Right lobe of liver (tissue), 6 donors: ENCODE data around the gene LRTM1. TPM values are rescaled to one million over a fixed set of nuclear protein-coding genes. Genes with fewer than 3 reads are reported as not detected.

Experiments
- ATAC-seq, 4 donors: fragments of 200-7000 bp; cut with Tn5 transposase; one replicate each; pipeline ENCODE4 v1.9.1; 2020; ENCODE audit warnings: mild to moderate bottlenecking in 4 of 4, moderate library complexity in 4 of 4
- DNase-seq, 3 donors: peaks; one replicate each; pipeline ENCODE4 v3.0.0-alpha.2; 2020
- H3K27ac ChIP-seq, 3 donors: fragments of 200-600 bp; one replicate each; pipeline ENCODE4 v1.8.0; 2022
- H3K27me3 ChIP-seq, 2 donors: fragments of 200-600 bp; one replicate each; pipeline ENCODE4 v1.8.0; 2022
- H3K36me3 ChIP-seq, 4 donors: fragments of 200-600 bp; sonication (generic) in 1 of 4; one replicate each; pipeline versions ENCODE4 v1.5.1 to v1.8.0; 2017 to 2022; ENCODE audit warnings: control low read depth in 1 of 4
- H3K4me1 ChIP-seq, 4 donors: fragments of 200-600 bp; sonication (generic) in 1 of 4; one replicate each; pipeline versions ENCODE4 v1.5.1 to v1.8.0; 2017 to 2022; ENCODE audit warnings: control low read depth in 1 of 4
- H3K4me3 ChIP-seq, 3 donors: fragments of 200-600 bp; one replicate each; pipeline ENCODE4 v1.8.0; 2022
- H3K9me3 ChIP-seq, 4 donors: fragments of 200-600 bp; sonication (generic) in 1 of 4; one replicate each; pipeline versions ENCODE4 v1.5.1 to v1.8.0; 2017 to 2022; ENCODE audit warnings: control low read depth in 1 of 4
- POLR2A ChIP-seq: fragments of 450-650 bp; IDR thresholded peaks from one replicate; pipeline ENCODE4 v1.6.1; 2017; ENCODE audit warnings: antibody characterized with exemption, mild to moderate bottlenecking
- WGBS: methylation state at CpG from one replicate; pipeline ENCODE4 v1.1.6; 2018; ENCODE audit warnings: low coverage, low lambda C conversion rate; ENCODE audit not compliant: insufficient coverage; ENCODE audit errors: missing lambda C conversion rate; 5-methylcytosine and 5-hydroxymethylcytosine counted together
- intact Hi-C, 2 donors: fragments of 100-400 bp; cut with DNase I; formaldehyde crosslinking; loops; one replicate each; pipeline versions ENCODE4 v1.11.2 to v1.14.1; 2022
- total RNA-seq, 6 experiments: library from RNA; depleted of rRNA in 2 of 6; stranded (reverse); fragments of >200 nt in 2 of 6; fragmentation: NEBNext Ultra II Directional in 3 of 6; extraction: Animal tissue kit (Norgen Biotek cat#: 25700) in 3 of 6; gene quantifications; one replicate each; pipeline versions ENCODE4 v1.1.0 to v1.2.4, GENCODE V29; 2016 to 2023
- TF ChIP-seq, protein P1 (sequence below), 4 donors: fragments of 200-600 bp in 3 of 4; fragments of 450-650 bp in 1 of 4; IDR thresholded peaks; one replicate each; pipeline versions ENCODE4 v1.5.1 to v1.8.0; 2016 to 2022; ENCODE audit warnings: antibody characterized with exemption in 4 of 4, mild to moderate bottlenecking in 2 of 4
- donor health status: DM: no; HTN: yes; CAD: no.
- donor health status: DM: no; HTN: no; CAD: no.
- donor health status: DM: no; HTN: no; CAD: no.
- donor health status: DM: no; HTN: yes; CAD: no.
- donor health status: DM: no; HTN: yes; CAD: no.

Gene LRTM1
- total RNA-seq, 6 experiments from 2014 or later: not detected

DNA sequence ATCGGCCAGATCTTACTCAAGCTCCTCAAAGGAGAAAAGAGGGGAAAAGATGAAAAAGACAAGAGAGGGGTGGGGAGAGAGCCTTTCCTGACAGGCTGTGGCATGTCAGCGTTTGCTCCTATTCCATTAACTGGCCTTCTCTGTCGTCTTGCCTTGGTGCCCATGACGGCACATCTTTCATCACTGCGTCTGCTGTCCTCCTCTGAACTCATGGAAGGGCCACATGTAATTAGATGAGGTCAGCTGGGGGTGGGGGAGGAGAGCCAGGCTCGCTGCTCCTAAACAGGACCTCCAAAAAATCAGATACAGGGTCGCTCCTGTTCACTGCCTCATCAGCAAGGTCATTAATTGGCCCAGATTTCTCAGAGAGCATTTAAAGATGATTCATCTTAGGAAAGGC is 49.7 kb downstream of the LRTM1 start:
- no peak overlapping the region for H3K27ac ChIP-seq
- WGBS: 37% methylated on average over 7 of the region's 7 CpGs
- ATAC-seq (no peak), DNase-seq (no peak)
- intact Hi-C loops: no loop called here
- H3K36me3 ChIP-seq: no peaks in the 10 kb centered on the region
- H3K4me1 ChIP-seq: no peaks in the 10 kb centered on the region
- no peak overlapping the region for H3K4me3 ChIP-seq
- H3K9me3 ChIP-seq: no peaks in the 10 kb centered on the region
- H3K27me3 ChIP-seq: no peaks in the 10 kb centered on the region
- TF ChIP-seq, protein P1, sequence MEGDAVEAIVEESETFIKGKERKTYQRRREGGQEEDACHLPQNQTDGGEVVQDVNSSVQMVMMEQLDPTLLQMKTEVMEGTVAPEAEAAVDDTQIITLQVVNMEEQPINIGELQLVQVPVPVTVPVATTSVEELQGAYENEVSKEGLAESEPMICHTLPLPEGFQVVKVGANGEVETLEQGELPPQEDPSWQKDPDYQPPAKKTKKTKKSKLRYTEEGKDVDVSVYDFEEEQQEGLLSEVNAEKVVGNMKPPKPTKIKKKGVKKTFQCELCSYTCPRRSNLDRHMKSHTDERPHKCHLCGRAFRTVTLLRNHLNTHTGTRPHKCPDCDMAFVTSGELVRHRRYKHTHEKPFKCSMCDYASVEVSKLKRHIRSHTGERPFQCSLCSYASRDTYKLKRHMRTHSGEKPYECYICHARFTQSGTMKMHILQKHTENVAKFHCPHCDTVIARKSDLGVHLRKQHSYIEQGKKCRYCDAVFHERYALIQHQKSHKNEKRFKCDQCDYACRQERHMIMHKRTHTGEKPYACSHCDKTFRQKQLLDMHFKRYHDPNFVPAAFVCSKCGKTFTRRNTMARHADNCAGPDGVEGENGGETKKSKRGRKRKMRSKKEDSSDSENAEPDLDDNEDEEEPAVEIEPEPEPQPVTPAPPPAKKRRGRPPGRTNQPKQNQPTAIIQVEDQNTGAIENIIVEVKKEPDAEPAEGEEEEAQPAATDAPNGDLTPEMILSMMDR (IDR thresholded peaks at IDR 0.05): no peak
- TF ChIP-seq POLR2A: no peak

DNA sequence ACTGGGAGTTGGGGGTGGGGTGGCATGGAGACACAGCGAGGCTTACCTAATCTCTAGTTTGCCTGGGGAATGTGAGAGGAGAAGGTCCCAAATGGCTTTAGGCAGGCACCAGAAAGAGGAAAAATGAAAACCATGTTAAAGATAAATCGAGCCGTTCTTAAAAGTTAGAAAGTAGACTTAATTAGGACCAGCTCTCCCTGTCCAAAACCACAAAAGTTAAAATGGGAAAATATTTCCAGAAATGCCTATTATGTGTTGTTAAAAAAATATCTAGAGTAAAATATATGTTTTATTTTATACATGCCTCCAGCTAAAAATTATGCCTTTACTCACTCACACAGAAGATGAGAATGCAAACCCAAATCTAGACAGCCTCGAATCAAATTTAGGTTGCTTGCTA is 50.1 kb downstream of the LRTM1 start:
- Histone ChIP-seq H3K27ac (no peak overlapping the region), H3K9me3 (no peaks in the 10 kb centered on the region), H3K4me3 (no peak overlapping the region), H3K4me1 (no peaks in the 10 kb centered on the region), H3K27me3 (no peaks in the 10 kb centered on the region), H3K36me3 (no peaks in the 10 kb centered on the region)
- intact Hi-C loops: no loop called here
- WGBS: 57% methylated on average over 4 of the region's 4 CpGs
- DNase-seq: no peak
- no peak for ATAC-seq
- TF ChIP-seq, protein P1 (IDR thresholded peaks at IDR 0.05): no peak
- no peak for TF ChIP-seq POLR2A

DNA sequence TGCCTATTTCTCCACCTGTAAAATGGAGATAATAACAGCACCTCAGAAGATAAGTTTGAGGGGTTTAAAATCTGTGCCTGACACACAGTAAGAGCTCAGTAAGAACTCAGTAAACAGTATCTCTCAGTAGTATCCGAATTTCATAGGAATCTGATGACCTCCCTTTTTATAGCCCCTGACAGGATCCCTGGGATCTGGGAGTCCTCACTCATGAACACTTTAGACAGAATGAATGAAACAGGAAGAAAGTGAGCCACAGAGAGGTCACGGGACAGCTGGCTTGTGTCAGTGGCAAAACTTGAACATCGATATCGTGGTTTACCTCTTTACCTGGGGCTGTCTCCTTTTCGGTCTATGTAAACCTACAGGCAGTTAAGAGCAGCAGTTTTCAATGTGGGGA is 51.2 kb downstream of the LRTM1 start:
- Histone ChIP-seq H3K27me3 (no peaks in the 10 kb centered on the region), H3K4me1 (no peaks in the 10 kb centered on the region), H3K9me3 (no peaks in the 10 kb centered on the region), H3K27ac (no peak overlapping the region), H3K4me3 (no peak overlapping the region), H3K36me3 (no peaks in the 10 kb centered on the region)
- ATAC-seq (no peak), DNase-seq (no peak)
- TF ChIP-seq POLR2A: no peak
- TF ChIP-seq, protein P1 (IDR thresholded peaks at IDR 0.05): no peak
- 73% methylated on average over 5 of the region's 5 CpGs for WGBS
- intact Hi-C loops: no loop called here

DNA sequence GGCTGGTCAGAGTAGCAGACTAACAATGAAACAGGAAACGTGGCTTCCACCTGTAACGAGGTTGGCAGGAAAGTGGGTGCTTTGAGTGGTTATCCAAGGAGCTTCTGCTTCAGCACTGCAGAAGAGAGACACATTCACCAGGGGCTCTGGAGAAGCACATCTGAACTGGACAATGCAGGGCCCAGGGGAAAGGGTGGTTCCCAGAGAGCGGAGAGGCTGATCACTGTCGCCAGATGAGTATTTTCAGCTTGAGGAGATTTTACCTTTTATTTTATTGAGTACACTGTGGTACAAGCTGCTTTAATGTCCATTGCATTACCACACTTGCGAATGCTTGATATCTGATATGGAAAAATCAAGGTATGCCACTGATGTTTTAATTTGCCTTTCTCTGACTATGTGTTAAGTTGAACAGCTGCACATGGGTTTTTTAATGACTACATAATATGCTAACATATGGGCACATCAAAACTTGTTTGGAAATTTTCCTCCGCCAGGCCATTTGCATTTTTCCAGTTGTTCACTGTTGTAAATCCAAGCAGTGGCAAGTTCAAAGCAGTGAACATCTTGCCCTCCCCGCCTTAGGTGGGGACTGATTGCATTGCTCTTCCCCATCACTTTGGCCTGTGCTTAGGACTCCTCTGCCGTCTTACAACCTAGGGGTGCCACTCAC is 52.1 kb downstream of the LRTM1 start:
- 60% methylated on average over 7 of the region's 8 CpGs for WGBS
- DNase-seq (no peak), ATAC-seq (no peak)
- TF ChIP-seq, protein P1 (IDR thresholded peaks at IDR 0.05): no peak
- no peak for TF ChIP-seq POLR2A
- no peaks in the 10 kb centered on the region for H3K4me1 ChIP-seq
- no peaks in the 10 kb centered on the region for H3K36me3 ChIP-seq
- H3K4me3 ChIP-seq: no peak overlapping the region
- no peak overlapping the region for H3K27ac ChIP-seq
- H3K27me3 ChIP-seq: no peaks in the 10 kb centered on the region
- H3K9me3 ChIP-seq: no peaks in the 10 kb centered on the region
- intact Hi-C loops: no loop called here
